ENCODE data around the gene POMGNT1.
A peak's percentile ranks its signal among the peaks of the same experiment; 100 is the strongest.
"Not testable (repeated sequence)": the region's sequence is repeated elsewhere in the genome, so short reads cannot be mapped to it uniquely, and the experiment has no call there.

POMGNT1 gene

DNA sequence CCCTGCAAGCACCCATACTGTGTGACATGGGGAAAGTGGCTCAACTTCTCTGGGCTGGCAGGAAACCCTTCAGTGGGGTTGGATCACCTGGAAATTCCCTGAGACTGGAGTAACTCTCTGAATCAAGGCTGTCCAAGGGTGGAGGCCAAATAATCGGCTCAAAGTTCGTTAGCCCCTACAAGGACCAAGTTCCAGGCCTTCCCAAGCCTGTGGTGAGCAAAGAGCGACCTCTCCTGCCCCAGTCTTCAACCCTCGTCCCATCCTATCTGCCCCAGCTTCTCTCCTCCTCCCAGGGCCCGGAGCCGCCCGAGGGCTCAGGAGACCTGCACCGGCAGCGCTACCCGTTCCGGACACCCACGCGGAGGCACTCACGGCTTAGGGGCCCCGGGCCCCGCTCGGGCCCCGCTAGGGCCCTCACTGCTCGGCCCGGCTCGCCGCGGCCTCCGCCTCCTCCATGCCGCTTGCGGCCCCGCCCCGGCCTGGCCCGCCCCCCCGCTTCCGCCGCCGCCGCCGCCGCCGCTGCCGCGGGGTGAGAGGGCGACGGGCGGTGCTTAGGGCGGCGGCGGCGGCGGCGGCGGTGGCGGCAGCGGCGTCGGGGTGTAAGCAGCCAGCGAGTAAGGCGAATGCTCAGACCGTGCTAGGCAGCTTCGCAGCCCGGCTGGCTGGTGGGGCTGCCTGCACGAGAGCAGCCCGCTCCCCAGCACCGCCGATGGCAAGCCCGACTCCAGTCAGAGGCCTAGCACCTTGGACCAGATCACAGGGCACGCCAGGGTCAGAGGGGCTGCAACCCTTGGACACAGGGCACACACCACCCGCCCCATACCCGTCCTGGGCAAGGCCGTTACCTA, at the start of gene POMGNT1:
TSS of gene POMGNT1 (minus strand) at position 471 of the 848 bp plus-strand sequence. CDS start 613 bp downstream, outside the sequence.
- peak; percentile 68 for DNase-seq

DNA sequence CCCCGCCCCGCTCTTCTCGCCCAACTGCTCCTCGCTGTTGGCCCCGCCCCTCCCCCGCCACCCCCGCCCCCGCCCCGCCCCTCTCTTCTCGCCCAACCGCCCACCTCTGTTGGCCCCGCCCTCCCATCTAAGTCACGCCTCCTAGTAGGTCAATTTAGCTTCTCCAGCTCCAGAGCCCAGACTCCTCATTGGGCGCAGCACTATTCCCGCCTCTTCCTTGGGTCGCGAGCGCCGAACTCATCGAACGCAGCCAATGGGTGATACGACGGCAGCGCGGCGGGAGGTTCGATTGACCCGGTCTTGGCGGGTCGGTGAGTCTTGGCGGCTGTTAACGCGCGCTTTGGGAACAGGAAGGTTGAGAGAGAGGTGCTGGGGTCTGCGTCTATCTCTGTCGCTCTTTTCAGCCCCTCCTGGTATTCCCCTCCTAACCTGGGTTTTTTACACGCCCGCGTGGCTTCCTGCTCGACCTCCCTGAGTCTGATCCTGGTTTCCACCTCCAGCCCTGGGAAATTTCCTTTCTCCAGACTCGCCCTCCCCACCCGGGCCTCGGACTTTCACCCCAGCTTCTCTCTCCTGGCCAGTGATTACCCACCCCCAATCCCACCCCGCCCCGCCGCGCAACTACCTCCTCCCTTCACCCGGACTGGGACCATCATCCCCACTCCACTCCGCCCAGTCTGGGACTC, 49.3 kb upstream of the POMGNT1 start, which contains the start of gene RAD54L:
TSS of gene RAD54L (plus strand) at position 328 of the 686 bp plus-strand sequence. CDS start 643 bp downstream, outside the sequence.
- peak; percentile 95 for DNase-seq

DNA sequence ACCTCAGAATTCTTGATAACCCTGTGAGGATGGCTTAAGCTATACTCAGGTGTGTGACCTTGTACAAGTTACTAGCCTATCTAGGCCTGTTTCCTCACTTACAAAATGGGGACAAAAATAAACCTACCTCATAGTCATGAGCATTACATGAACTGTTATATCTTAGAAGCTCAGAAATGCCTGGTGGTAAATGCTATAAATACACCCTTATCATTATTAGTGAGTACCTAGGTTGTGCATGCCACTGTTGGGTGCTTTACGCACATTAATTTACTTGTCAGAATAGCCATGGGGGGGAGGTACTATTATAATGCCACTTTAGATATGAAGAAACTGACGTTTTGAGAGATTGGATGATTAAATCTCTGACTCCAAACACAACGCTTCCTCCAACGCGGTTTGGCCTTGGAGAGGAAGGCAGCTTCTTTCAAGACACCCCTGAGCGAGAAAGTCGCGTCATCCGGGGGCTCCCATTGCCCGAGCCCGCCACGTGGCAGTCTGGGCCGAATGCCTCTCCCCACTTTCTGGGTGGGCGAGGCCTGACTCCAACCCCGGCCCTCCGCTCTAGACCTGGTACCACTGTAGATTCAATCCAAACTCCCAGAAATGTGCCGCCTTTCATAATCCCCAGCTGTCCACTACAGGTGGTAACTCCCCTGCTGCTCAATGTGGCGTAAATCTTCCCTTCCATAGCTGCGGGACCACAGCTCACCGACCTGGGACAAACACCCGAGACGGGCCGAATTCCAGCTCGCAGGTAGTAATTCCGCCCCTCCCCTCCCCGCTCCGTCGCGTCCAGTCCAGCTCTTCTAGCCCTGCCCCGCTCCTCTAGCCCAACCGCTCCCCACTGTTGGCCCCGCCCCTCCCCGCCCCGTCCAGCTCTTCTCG, 48.6 kb upstream of the POMGNT1 start:
- peak; percentile 49 for DNase-seq

DNA sequence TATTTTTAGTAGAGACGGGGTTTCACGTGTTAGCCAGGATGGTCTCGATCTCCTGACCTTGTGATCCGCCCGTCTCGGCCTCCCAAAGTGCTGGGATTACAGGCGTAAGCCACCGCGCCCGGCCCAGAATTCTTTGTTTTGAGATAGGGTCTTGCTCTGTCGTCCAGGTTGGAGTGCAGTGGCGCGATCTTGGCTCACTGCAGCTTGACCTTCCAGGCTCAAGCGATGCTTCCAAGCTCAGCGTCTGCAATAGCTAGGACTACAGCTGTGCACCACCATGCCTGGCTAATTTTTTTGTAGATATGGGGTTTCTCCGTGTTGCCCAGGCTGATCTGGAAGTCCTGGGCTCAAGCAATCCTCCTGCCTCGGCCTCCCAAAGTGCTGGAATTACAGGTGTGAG, 47.9 kb upstream of the POMGNT1 start:
- not testable (repeated sequence) for DNase-seq

DNA sequence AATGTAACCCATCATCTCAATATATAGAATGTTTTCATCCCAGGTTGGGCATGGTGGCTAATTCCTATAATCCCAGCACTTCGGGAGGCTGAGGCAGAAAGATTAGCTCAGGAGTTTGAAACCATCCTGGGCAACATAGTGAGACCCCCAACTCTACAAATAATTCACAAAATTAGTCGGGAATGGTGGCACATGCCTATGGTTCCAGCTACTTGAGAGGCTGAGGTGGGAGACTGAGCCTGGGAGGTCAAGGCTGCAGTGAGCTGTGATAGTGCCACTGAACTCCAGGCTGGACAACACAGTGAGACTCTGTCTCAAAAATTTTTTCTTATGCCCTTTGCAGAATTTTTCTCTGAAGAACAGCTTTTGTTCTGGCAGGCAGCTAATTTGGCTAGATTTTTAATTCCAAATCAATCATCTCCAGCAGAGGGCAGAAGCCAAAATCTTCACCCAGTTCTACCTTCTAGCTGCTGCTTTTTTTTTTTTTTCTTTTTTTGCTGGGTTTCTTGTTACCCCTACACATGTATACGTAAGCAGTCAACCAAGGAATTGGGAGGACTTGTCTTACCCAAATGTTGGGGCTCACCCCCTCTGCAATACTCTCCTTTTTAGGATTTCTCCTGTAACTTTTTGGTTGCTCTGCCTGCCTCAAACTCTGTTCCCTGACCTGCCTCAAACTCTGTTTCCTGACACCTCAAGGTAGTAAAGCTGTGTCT, 46.6 kb upstream of the POMGNT1 start:
- DNase-seq = no peak

DNA sequence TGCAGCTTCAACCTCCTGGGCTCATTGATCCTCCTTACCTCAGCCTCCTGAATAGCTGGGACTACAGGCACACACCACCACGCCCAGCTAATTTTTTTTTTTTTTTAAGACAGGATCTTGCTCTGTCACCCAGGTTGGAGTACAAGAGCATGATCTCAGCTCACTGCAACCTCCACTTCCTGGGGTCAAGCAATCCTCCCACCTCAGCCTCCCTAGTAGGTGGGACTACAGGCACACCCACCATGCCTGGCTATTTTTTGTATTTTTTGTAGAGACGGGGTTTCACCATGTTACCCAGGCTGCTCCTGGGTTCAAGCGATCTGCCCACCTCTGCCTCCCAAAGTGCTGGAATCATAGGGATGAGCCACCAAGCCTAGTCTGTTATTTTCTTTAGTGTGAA, 45.6 kb upstream of the POMGNT1 start:
- DNase-seq = not testable (repeated sequence)

DNA sequence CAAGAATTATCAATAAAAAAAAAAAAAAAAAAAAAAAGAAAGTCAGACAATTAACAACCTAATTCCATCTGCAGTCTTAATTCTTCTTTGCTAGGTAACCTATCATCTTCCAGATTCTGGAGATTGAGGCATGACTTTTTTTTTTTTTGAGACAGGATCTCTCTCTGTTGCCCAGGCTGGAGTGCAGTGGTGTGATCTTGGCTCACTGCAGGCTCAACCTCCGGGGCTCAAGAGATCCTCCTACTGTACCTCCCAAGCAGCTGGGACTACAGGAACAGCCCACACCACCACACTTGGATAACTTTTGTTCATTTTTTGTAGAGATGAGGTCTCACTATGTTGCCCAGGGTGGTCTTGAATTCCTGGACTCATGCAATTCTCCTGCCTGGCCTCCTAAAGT, 44.7 kb upstream of the POMGNT1 start:
- no peak for DNase-seq

DNA sequence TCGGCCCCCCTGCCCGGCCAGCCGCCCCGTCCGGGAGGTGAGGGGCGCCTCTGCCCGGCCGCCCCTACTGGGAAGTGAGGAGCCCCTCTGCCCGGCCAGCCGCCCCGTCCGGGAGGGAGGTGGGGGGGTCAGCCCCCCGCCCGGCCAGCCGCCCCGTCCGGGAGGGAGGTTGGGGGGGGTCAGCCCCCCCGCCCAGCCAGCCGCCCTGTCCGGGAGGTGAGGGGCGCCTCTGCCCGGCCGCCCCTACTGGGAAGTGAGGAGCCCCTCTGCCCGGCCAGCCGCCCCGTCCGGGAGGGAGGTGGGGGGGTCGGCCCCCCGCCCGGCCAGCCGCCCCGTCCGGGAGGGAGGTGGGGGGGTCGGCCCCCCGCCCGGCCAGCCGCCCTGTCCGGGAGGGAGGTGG, 43.5 kb upstream of the POMGNT1 start:
- DNase-seq = not testable (repeated sequence)

DNA sequence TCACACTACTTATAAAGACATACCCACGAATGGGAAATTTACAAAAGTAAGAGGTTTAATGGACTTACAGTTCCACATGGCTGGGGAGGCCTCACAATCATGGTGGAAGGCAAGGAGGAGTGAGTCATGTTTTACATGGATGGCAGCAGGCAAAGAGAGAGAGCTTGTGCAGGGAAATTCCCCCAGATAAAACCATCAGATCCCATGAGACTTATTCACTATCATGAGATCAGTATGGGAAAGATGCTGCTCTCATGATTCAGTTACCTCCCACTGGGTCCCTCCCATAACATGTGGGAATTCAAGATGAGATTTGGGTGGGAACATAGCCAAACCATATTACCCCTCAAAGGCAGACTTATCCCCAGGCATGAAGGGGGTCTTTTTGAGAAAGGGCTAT, 40.6 kb upstream of the POMGNT1 start:
- DNase-seq = not testable (repeated sequence)

DNA sequence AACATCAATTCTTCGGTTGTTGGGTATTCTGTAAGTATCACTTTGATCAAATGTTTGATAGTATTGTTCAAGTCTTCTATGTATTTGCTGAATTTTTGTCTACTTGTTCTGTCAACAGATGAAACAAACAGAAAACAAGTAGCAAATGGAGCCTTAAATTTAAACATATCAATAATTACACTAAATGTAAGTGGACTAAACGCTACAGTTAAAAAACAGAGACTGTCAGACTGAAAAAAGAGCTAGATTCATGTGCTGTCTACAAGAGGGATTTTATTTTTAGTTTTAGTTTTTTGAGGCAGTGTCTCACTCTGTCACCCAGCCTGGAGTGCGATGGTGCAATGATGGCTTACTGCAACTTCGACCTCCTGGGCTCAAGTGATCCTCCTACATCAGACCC, 38.6 kb upstream of the POMGNT1 start:
- DNase-seq = no peak

DNA sequence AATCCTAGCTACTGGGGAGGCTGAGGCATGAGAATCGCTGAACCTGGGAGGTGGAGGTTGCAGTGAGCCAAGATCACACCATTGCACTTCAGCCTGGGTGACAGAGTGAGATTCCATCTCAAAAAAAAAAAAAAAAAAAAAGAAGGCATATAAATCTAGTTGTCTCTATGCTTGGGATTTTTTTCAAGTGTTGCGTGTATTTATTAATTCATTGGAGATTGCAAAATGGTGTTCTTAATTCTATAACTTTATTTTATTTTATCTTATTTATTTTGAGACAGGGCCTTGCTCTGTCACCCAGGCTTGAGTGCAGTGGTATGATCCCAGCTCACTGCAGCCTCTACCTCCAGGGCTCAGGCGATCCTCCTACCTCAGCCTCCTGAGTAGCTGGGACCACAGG, 33.0 kb upstream of the POMGNT1 start:
- DNase-seq = not testable (repeated sequence)

DNA sequence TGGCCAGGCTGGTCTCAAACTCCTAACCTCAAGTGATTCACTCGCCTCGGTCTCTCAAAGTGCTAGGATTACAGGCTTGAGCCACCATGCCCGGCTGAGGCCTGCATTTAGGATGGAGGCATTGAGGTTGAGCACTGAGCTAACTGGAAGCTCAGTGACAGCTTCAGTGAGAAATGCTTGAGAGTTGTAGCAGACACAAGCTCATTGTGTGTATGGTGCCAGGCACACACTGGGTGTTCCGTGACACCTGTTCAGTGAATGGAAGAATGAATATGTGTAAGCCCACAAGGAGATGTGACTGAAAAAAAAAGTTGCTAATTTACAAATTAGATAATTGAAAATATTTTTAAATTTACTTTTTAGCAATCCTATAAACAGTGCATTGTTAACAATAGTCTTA, 26.7 kb upstream of the POMGNT1 start:
- no peak for DNase-seq

DNA sequence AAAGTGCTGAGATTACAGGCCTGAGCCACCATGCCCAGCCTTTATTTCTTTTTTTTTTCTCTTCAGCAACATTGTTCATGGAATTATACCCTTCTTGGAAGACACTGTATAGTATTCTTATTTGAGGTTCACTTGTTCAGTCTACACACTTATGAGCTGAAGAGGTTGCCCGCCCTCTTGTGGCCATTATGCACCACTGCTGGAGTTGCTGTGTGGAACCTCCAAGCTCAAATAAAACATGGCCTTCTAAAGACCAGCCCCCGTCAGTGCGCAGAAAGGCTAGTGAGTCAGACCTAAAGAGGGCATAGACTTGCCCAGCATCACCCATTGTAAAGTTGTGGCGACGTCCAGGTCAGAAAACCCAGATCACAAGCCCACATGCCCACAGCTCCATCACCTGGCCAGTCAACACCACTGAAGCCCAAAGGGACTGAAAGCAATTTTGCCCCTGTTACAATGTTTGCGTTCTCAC, 25.3 kb upstream of the POMGNT1 start:
- DNase-seq = peak; percentile 43

DNA sequence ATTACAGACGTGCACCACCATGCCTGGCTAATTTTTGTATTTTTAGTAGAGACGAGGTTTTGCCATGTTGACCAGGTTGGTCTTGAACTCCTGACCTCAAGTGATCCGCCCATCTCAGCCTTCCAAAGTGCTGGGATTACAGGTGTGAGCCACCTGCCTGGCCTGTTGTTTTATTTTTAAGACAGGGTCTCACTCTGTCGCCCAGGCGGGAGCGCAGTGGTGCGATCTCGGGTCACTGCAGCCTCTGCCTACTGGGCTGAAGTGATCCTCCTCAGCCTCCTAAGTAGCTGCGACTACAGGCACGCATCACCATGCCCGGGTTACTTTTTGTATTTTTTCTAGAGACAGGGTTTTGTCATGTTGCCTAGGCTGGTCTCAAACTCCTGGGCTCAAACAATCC, 24.8 kb upstream of the POMGNT1 start:
- DNase-seq = not testable (repeated sequence)

DNA sequence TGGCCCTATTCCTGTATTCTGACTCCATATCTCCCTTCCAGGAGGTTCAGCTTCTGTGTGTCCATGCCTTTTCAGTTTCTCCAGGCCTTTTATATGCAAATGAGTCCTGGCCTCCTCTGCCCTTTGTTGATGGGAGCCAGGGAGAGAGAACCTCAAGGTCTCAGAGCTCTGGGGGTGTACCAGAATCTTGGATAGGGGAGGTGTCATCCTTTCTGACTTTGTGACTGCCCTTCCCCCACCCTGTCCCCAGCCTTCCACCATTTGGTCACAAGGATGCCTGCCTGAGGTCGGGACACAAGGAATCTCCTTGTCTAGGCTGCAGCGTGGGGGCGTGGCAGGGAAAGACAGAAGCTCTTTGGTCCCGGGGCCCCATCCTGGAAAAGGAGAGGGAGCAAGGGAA, 23.5 kb upstream of the POMGNT1 start:
- DNase-seq = no peak

DNA sequence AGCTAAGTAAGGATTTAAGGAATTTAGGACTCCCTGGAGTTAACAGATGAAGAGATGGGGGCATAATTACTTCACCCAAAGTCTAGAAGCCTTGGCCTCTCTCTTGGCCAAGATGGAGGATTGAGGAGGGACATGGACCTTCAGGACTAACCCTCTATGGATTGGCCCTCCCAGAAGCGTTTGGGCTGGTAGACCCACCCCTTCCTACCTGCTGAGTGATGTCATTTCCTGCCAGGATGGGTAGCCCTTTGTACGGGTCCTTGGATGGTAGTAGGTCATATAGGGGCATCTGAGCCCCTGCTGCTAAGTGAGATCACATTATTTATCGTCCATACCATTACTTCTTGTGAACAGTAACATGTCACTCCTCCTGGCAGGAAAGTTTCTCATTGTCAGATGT, 22.6 kb upstream of the POMGNT1 start:
- no peak for DNase-seq

DNA sequence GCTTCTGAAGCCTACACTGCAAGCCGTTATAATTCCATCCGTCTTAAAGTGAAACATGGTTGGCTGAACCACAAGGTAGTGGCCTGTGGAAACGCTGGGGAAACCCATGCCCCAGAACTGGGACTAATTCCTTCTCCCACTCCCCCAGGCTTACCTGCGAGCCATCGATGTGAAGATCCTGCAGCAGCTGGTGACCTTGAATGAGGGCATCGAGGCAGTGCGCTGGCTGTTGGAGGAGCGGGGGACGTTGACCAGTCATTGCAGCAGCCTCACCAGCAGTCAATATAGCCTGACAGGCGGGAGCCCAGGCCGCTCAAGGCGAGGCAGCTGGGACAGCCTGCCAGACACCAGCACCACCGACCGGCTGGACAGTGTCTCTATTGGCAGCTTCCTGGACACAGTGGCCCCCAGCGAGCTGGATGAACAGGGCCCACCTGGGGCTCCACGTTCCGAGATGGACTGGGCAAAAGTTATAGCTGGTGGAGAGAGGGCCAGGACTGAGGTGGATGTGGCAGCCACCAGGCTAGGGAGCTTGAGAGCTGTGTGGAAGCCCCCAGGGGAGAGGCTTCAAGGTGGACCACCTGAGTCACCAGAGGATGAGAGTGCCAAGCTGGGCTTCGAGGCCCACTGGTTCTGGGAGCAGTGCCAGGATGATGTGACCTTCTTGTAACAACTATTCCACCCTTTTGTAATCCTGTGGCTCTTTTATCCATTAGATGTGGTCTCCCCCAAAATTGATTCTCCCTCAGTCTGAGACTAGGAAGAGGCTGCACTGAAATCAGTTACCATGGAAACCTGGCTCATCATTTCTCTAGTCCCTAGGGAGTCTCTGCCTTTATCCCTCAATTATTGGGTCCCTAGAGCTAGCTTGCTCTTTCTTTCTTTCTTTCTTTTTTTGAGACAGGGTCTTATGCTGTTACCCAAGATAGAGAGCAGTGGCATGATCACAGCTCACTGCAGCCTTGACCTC, 21.6 kb upstream of the POMGNT1 start:
- no peak for DNase-seq

DNA sequence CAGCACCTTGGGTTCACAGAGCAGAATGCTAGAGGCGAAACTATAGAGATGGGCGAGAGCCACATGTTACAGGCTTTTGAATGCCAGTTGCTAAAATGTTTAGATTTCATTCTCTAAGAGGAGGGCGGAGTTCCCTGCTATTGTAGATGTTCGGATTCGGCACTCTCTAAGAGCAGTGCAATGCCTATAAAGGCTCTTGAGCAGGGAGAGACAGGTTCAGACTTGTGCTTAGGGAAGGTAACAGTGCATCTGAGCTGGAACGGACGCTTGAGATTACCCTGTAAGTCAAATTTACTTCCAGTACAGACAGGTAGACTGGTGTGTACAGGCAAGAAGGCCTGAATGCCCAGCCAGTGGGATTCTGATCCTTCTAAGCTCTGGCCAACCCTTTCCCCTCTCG, 20.2 kb upstream of the POMGNT1 start:
- DNase-seq = no peak

DNA sequence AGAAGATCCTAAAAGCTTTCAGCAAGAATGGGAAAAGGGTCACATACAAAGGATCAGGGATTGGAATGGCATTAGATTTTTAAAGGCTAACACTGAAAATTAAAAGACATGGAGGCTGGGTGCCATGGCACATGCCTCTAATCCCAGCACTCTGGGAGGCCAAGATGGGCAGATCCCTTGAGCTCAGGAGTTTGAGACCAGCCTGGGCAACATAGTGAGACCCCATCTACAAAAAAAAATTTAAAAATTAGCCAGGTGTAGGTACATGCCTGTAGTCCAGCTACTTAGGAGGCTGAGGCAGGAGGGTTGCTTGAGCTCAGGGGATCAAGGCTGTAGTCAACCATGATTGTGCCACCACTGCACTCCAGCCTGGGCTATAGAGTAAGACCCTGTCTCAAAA, 17.3 kb upstream of the POMGNT1 start:
- DNase-seq = no peak

DNA sequence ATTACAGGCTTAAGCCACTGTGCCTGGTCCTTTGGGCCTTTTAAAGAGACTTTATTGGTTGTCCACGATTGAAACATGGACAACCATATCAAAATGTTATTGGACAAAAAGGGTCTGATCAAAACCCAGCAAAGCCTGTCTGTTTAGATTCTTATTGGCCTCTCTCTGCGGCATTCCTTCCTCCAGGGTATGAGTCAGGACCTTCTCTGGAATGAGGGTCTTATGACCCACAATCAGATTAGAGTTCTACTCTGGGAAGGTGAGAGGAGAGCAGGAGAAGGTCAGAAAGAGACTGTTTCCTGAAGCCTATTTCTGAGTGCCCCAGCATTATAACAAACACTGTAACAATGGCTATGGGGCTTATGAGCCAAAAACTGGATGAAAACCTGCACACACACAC, 12.8 kb upstream of the POMGNT1 start:
- DNase-seq = no peak

DNA sequence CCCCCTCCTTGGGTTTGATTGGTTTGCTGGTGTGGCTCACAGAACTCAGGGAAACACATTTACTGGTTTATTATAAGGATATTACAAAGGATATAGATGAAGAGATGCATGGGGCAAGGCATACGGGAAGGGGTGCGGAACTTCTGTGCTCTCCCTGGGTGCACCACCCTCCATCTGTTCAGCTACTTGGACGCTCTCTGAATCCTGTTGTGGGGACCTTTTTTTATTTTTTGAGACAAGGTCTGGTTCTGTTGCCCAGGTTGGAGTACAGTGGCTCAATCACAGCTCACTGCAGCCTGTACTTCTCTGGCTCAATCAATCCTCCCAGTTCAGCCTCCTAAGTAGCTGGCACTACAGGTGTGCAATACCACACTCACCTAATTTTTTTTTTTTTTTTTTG, 12.3 kb upstream of the POMGNT1 start:
- no peak for DNase-seq
